GM21576 (cell line): ENCODE measurements around the gene SPOPL.

Source experiments
- ATAC-seq: cut with Tn5 transposase; IDR thresholded peaks from one replicate; pipeline ENCODE4 v1.9.1; 2021; ENCODE audit warnings: mild to moderate bottlenecking, moderate library complexity; ENCODE audit not compliant: unreplicated experiment

SPOPL gene

DNA sequence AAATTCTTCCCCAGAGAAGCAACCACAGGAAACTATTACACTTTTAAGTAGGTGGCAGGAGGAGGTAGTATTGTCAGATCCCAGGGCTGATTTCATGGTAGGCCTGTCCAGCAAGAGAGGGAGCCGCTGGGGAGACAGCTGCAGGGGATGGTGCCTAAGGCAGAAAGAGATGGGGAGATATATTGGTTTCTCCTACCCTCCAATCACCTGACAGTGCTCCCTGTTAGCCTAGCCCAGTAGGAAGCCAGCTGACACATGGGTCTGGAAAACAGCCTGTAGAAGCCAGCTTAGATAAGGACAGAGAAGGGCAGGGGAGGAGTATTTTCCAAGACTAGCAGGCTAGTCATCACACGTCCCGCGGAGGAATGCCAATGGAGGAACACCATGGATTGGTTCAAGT lies 8.2 kb upstream of the SPOPL start:
- ATAC-seq = no peak

DNA sequence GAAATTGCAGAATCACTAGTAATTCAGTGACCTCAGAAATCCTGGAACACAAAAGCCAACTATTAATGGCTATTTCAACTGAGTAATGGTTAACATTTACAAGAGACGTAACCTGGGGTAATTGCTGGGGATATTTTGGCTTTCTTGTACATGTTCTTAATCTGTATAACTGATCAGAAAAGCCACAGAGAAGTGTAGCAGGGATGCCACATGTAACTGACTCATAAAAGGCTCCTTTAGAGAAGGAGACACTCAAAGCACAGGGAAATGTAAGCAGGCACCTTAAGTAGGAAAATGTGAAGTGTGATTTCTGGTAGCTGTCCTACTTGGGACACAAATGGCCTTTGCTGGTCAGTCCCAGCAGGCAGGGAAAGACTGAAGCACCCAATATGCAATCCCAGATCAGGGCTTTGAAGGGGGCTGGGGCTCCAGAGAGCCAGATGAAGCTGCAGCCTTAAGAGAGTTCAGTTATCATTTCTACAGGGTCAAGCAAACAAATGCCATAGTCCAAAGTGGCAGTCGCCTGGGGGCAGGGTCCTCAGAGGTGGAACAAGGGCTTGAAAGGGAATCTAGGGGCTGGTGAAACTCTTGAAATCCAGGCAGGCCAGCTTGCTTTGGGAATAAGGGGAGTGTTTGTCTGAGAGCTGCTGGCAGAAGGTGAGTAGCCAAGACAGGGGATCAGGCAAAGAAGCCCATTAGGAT lies 7.2 kb upstream of the SPOPL start:
- no peak for ATAC-seq

GRCh38 chr2:138495384-138495783 lies 6.2 kb upstream of the SPOPL start:
- no peak for ATAC-seq

GRCh38 chr2:138496096-138496651 lies 5.4 kb upstream of the SPOPL start:
- ATAC-seq = no peak

DNA sequence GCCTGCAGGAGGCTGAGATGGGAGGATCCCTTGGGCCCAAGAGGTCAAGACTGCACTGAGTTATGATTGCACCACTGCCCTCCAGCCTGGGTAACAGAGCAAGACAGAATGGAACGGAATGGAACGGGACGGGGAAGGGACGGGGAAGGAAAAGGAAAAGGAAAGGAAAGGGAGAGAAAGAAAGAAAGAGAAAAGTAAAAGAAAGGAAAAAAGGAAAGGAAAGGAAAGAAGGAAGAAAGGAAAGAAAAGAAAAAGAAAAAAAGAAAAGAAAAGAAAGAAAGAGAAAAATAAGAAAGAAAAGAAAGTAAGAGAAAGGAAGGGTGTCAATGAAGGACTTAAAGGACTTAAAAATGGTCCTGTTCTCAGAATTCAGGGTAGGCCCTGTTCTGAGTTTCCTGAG lies 4.3 kb upstream of the SPOPL start:
- no peak for ATAC-seq

DNA sequence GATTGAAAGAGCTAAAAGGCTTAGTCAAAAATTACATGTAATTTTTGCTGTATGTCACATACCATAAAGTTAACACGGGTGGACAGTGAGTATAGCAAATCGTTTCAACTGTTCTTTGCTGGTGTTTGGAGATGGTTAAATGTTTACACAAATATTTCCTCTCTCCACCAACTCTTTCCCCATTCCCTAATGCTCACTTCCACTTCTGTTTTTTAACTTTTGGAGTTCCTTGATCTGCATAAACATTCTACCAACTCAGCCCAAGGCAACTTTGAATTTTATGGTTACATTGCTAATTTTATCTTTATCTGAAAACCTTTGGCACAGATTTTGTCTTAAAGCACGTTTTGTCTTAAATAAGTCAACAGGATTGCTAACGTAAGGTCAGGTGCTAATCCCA lies 1.9 kb upstream of the SPOPL start:
- no peak for ATAC-seq

GRCh38 chr2:138500592-138501424 lies 762 bp upstream of the SPOPL start:
- peak; percentile 0 for ATAC-seq

- ATAC-seq = no peak
Observed at GRCh38 chr2:138502255-138503086, 901 bp downstream of the SPOPL start.

- ATAC-seq = peak; percentile 26
Observed at GRCh38 chr2:138503087-138503442, 1.5 kb downstream of the SPOPL start.

GRCh38 chr2:138503652-138504051 lies 2.1 kb downstream of the SPOPL start:
- no peak for ATAC-seq

GRCh38 chr2:138504092-138504491 lies 2.5 kb downstream of the SPOPL start:
- no peak for ATAC-seq

GRCh38 chr2:138504546-138505235 lies 3.1 kb downstream of the SPOPL start:
- peak; percentile 50 for ATAC-seq

- ATAC-seq = no peak
Observed at GRCh38 chr2:138507267-138507666, 5.7 kb downstream of the SPOPL start.

DNA sequence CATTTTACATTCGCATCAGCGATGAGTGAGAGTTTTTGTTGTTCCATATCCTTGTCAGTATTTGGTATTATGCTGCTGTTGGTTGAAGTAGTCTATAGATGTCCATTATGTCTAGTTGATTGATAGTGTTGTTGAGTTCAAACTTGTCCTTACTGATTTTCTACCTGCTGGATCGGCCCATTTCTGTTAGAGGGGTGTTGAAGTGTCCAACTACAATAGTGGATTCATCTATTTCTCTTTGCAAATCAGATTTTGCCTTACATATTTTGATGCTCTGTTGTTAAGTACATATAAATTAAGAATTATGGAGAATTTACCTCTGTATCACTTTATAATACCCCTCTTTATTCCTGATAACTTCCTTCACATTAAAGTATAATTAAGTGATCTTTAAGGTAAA lies 8.7 kb downstream of the SPOPL start:
- ATAC-seq = no peak

- ATAC-seq = no peak
Observed at GRCh38 chr2:138512672-138513071, 11.1 kb downstream of the SPOPL start.

DNA sequence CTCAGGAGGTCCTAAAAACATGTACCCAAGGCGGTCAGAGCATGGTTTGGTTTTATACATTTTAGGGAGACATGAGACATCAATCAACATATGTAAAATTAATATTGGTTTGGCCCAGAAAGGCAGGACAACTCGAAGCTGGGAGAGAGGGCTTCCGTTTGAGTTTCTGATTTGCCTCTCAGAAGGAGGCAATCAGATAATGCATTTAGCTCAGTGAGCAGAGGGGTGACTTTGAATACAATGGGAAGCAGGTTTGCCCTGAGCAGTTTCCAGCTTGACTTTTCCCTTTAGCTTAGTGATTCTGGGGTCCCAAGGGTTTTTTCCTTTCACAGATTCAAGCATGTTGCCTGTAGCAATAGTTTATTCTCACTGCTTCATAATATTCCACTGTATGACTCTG lies 12.6 kb downstream of the SPOPL start:
- ATAC-seq = no peak

DNA sequence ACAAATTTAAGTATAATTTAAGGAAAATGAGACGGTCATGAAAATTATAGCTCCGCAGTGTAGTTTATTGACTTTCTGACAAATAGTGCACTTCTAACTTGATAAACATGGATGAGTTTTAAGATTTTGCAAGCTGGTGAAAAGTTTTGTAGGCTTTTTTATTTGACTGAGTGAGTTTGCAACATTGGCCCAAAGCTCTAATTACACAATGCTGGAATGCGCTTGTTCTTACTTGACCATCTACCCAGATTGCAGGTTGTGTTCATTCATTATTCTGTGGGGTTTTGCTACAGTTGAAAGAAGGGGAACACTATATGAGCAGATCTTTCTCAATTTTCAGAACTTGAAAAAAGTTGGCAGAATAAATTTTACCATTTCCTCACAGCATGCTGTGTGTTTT lies 13.5 kb downstream of the SPOPL start:
- ATAC-seq = no peak

- no peak for ATAC-seq
Observed at GRCh38 chr2:138516030-138516704, 14.6 kb downstream of the SPOPL start.

DNA sequence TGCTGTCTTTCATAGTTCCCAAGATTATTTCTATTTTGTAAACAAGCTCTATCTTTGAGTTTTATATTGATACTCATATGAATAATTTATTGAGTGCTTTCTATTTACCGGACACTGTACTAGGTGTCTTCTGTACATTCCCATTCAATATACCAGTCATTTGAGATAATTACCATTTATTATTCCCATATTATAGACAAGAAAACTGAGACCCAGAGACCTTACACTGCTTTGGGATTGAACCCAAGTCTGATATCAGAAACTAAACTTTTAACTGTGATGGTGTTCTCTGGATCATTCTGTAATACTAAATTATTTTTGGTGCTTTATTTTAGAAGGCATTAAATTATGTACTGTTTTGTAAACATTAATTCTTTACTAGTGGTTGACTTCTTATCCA lies 17.3 kb downstream of the SPOPL start:
- ATAC-seq = no peak

DNA sequence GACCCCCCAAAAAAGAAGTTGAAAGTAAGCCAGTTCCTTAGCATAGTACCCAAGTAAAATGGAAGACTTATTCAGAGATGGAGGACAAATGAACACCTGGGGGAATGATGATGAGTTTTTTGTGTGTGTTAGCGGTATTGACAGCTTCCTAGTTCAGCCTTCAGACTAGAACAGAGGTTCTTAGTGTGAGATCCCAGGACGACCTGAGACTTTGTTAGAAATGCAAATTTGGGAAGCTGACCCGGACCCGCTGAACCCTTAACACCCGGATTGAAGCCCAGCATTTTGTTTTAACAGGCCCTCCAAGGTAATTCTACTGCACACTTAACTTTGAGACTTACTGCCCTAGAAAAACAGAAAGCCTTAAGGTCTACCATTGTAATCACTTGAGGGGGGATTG lies 20.3 kb downstream of the SPOPL start:
- ATAC-seq = no peak
